Measurements from ENCODE around the gene WDR18.
A peak's percentile ranks its signal among the peaks of the same experiment; 100 is the strongest.

Gene WDR18

GRCh38 chr19:991932-992669 lies 8.0 kb downstream of the WDR18 start:
- no peak for DNase-seq (ENCODE audit: low read depth in 2 of 2)

DNA sequence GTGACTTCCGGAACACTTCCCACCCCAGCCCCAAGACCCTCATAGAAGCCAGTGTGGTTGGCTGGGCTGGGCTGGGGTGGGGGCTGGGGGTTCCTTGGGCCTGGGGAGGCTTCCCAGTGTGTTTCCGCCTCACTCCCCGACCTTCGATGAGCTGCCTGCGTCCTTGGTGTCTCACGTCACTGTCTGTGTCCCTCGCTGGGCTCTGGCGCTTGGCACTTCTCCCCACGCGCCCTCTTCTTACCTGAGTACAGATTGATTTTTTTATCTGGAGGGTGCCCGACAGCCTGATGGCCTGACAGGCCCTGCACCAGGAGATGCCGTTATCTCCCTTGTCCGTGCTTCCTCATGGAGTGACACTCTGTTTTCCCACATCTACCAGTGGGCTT lies 8.5 kb downstream of the WDR18 start:
- DNase-seq (ENCODE audit: low read depth in 2 of 2) = no peak

DNA sequence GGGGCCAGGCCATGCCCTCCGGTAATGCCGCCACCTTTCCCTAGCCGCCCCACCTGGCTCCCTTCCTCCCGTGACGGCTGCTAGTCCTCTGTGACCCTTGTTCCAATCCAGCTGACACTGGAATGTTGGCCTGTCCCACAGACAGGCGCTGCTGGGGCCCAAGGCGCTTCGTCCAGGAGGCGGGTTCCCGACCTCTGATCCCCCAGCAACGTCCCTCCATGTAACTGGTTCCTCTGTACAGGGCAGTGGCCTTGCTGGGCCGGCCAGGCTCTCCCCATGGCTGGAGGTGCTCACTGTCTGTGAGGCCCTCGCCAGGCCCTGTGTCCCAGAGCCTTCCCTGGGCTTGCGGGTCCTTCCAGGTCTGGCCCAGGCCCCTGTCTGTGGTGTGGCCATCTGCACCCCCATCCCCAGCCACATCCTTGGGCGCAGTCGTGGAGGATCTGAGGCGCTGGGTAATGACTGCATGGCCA lies 9.3 kb downstream of the WDR18 start:
- DNase-seq (ENCODE audit: low read depth in 2 of 2) = no peak

DNA sequence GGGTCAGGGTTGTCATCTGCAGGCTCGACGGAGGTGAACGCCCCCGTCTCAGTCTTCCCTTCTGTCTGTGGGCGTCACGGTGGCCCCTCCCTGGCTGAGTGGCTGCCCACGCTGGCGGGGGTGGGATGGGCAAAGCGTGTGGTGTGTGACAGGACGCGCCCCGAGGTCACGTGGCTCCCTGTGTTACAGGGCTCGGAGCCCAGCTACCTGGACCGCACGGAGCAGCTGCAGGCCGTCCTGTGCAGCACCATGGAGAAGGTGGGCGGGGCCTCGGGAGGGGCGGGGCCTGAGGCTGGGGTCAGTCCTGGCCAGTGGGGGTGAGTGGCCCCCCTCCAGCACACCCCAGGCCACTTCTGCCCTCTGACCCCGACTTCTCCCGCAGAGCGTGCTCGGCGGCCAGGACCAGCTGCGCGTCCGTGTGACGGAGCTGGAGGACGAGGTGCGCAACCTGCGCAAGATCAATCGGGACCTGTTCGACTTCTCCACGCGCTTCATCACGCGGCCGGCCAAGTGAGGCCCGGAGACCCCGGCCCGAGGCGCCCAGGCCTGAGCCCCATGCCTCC lies 9.8 kb downstream of the WDR18 start:
- no peak for DNase-seq (ENCODE audit: low read depth in 2 of 2)

DNA sequence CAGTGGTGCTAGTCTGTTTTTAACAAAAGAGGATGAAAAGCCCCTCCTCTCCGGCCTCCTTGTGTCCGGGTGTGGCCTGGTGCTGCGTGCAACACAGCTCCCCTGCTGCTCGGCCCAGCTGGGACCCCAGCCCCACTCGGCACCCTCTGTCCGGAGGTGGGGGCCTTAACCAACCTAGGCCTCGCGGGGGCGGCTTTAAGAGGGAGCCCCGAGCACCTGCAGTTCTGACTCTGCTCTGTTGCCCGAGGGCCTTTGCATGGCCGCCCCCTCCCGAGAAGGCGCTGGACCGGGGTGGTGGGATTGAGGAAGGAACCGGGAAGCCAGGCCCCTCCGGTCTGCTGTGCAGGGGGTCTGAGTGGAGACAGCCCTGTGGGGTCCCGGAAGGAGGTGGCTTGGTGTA lies 10.4 kb downstream of the WDR18 start:
- DNase-seq (ENCODE audit: low read depth in 2 of 2) = no peak

DNA sequence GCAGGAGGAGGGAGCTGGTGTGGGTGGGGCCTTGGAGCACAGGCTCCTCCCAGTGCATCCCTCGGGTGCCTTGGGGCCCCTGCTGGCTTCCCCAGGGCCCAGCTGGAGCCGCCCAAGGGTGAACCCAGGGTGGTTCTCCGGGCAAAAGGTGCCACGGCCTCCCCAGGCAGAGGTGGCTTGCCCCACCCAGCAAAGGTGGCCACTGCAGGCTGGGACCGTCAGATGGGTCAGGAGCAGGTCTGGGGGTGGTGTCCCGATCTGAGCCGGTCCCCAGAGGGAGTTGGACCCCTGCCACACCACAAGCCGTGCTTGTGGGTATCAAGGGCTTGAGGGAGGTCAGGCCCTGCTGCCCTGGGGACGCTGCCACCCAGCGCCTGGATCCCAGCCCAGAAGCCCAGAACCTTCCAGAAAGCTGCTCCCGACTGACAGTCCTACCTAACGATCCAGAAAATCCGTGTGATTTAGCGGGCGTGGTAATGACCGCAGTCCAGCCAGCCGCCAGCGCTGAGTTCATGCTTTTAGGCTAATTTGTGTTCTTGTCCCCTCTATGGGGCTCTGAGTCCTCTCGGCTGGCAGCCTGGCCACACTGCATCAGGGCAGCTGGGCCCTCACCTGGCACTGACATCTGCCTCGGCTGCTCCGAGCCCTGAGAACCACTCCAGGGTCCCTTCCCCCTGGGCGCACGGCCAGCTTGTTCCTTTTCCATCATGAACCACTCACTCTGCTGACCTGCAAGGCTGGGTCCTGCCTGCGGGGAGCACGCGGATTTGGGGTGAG lies 11.1 kb downstream of the WDR18 start:
- DNase-seq (ENCODE audit: low read depth in 2 of 2) = no peak

- peak; percentile 36 to 60 for DNase-seq (ENCODE audit: low read depth in 2 of 2)
Observed at GRCh38 chr19:996051-996838, 12.1 kb downstream of the WDR18 start.

DNA sequence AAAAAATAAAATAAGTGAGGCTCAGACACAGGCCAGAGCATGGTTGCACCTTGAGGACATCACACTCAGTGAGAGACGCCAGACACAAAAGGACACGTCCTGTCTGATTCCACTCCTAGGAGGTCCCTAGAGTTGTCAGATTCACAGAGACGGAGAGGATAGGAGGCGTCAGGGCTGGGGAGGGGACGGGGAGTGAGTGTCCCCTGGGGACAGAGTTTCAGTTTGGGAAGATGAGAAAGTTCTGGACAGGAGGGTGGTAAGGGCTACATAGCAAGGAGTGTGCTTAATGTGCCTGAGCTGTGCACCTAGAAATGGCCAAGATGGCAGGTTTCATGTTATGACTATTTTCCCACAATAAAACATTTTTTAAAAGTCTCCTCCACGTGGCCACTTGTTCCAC lies 13.9 kb downstream of the WDR18 start:
- DNase-seq (ENCODE audit: low read depth in 2 of 2) = no peak

- DNase-seq (ENCODE audit: low read depth in 2 of 2) = no peak
Observed at GRCh38 chr19:999379-999719, 15.2 kb downstream of the WDR18 start.

GRCh38 chr19:1000095-1000494 lies 15.9 kb downstream of the WDR18 start, which contains the start of gene GRIN3B:
GRIN3B (plus strand) TSS chr19:1000419; CDS start chr19:1000438, 19 bp downstream.
- DNase-seq (ENCODE audit: low read depth in 2 of 2) = peak; percentile 43 to 77

- DNase-seq (ENCODE audit: low read depth in 2 of 2) = no peak
Observed at GRCh38 chr19:1000591-1001537, 16.7 kb downstream of the WDR18 start.

DNA sequence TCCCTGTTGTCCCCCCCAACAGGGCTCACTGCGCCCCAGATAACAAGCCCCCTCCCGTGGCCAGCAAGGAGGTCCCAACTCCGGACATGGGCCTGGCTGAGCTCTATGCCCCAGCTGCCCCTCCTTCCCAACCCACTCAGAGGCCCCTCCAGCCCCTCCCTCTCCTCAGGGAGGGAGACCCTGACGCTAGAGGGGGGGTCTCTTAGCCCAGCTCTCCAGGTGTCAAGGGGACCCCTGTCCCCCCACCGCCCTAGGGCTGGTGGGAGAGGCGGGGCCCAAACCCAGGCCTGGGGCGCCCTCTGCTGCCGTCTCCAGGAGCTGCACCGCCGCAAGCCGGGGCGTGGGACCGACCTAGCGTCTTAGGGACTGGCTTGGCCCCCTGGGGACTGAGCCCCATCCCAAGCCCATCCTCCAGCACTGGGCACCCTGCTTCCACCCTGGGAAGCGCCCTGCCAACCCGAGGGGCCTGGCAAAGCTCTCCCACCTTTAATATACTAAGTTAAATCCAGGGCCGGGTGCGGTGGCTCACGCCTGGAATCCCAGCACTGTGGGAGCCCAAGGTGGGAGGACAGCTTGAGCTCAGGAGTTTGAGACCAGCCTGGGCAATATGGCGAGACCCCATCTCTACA lies 17.5 kb downstream of the WDR18 start:
- peak in 1 of 2 donors; percentile 65 for DNase-seq (ENCODE audit: low read depth in 2 of 2)

GRCh38 chr19:1002600-1002999 lies 18.5 kb downstream of the WDR18 start:
- no peak for DNase-seq (ENCODE audit: low read depth in 2 of 2)

DNA sequence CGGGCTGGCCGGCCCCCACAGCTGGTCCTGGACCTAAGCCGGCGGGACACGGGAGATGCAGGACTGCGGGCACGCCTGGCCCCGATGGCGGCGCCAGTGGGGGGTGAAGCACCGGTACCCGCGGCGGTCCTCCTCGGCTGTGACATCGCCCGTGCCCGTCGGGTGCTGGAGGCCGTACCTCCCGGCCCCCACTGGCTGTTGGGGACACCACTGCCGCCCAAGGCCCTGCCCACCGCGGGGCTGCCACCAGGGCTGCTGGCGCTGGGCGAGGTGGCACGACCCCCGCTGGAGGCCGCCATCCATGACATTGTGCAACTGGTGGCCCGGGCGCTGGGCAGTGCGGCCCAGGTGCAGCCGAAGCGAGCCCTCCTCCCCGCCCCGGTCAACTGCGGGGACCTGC lies 19.1 kb downstream of the WDR18 start:
- no peak for DNase-seq (ENCODE audit: low read depth in 2 of 2)

DNA sequence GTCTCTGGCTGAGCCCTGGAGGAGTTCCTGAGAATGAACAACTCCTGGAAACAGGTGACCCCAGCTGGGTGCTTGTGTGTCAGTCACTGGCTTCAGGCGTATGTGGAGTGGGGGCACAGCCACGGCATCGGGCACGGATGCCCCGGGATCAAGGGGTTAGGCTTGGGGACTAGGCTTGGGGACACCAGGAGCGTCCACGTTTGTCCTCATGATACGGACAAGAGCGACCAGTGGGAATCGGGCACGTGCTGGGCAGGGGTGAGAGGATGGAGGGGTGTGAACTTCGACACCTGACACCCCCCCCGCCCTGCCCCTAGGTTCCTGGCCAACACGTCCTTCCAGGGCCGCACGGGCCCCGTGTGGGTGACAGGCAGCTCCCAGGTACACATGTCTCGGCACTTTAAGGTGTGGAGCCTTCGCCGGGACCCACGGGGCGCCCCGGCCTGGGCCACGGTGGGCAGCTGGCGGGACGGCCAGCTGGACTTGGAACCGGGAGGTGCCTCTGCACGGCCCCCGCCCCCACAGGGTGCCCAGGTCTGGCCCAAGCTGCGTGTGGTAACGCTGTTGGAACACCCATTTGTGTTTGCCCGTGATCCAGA lies 20.2 kb downstream of the WDR18 start:
- no peak for DNase-seq (ENCODE audit: low read depth in 2 of 2)

- DNase-seq (ENCODE audit: low read depth in 2 of 2) = no peak
Observed at GRCh38 chr19:1004803-1005664, 20.9 kb downstream of the WDR18 start.

GRCh38 chr19:1006711-1007398 lies 22.7 kb downstream of the WDR18 start:
- no peak for DNase-seq (ENCODE audit: low read depth in 2 of 2)
